ENCODE data around the gene PTAFR. TPM values are rescaled to one million over a fixed set of nuclear protein-coding genes. Genes with fewer than 3 reads are reported as not detected.

The PTAFR gene
- total RNA-seq, 1 experiment from 2014 or later: 2.6 TPM

GRCh38 chr1:28112388-28113241 lies 63.9 kb downstream of the PTAFR start (continued):
- TF ChIP-seq KAT7 (CRISPR knock-in tag; IDR thresholded peaks at IDR 0.05; ENCODE audit: borderline replicate concordance): no peak
- TF ChIP-seq OVOL2 (CRISPR knock-in tag; IDR thresholded peaks at IDR 0.05; ENCODE audit: borderline replicate concordance): no peak
- TF ChIP-seq ATF6 (CRISPR knock-in tag; IDR thresholded peaks at IDR 0.05): no peak
- no peak for TF ChIP-seq NFE2L1 (CRISPR knock-in tag; IDR thresholded peaks at IDR 0.05)
- no peak for TF ChIP-seq MYBL2 (CRISPR knock-in tag; IDR thresholded peaks at IDR 0.05)
- TF ChIP-seq EMX1 (CRISPR knock-in tag; IDR thresholded peaks at IDR 0.05): no peak
- no peak for TF ChIP-seq IRF1 (CRISPR knock-in tag; IDR thresholded peaks at IDR 0.05)
- no peak for TF ChIP-seq NR2C2 (CRISPR knock-in tag; IDR thresholded peaks at IDR 0.05)
- no peak for TF ChIP-seq CREB1 (CRISPR knock-in tag; IDR thresholded peaks at IDR 0.05)
- TF ChIP-seq, protein P1, sequence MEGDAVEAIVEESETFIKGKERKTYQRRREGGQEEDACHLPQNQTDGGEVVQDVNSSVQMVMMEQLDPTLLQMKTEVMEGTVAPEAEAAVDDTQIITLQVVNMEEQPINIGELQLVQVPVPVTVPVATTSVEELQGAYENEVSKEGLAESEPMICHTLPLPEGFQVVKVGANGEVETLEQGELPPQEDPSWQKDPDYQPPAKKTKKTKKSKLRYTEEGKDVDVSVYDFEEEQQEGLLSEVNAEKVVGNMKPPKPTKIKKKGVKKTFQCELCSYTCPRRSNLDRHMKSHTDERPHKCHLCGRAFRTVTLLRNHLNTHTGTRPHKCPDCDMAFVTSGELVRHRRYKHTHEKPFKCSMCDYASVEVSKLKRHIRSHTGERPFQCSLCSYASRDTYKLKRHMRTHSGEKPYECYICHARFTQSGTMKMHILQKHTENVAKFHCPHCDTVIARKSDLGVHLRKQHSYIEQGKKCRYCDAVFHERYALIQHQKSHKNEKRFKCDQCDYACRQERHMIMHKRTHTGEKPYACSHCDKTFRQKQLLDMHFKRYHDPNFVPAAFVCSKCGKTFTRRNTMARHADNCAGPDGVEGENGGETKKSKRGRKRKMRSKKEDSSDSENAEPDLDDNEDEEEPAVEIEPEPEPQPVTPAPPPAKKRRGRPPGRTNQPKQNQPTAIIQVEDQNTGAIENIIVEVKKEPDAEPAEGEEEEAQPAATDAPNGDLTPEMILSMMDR (IDR thresholded peaks at IDR 0.05): no peak
- TF ChIP-seq USF1 (CRISPR knock-in tag; IDR thresholded peaks at IDR 0.05): no peak
- no peak for TF ChIP-seq ELF4 (CRISPR knock-in tag; IDR thresholded peaks at IDR 0.05; ENCODE audit: low read depth)

DNA sequence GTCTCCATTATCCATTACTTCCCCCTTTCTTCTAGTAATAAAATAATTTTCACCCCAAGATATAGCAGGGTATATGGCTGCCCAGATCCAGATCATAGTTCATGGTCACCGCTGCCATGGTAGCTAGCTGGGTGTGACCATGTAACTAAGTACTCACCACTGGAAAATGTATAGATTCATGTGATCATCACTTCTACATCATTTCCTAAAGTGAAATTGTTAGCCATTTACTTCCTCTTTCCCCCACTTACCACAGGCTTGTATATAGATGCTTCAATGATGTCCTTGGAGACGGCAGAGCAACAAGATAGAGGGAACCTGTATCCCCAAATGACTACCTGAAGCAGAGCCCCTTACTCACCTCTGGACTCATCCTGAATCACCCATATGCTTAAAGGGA lies 65.3 kb downstream of the PTAFR start:
- CTCF ChIA-PET: interaction anchor here (1.4 to 4.1 kb wide), 2 partner anchors 20 to 85 kb away, joined by 5 to 30 read pairs; no protein-coding TSS in a partner anchor
- TF ChIP-seq CREB1 (CRISPR knock-in tag; IDR thresholded peaks at IDR 0.05): no peak
- no peak for TF ChIP-seq CBFB (CRISPR knock-in tag; IDR thresholded peaks at IDR 0.05; ENCODE audit: low read depth)
- TF ChIP-seq, protein P2, sequence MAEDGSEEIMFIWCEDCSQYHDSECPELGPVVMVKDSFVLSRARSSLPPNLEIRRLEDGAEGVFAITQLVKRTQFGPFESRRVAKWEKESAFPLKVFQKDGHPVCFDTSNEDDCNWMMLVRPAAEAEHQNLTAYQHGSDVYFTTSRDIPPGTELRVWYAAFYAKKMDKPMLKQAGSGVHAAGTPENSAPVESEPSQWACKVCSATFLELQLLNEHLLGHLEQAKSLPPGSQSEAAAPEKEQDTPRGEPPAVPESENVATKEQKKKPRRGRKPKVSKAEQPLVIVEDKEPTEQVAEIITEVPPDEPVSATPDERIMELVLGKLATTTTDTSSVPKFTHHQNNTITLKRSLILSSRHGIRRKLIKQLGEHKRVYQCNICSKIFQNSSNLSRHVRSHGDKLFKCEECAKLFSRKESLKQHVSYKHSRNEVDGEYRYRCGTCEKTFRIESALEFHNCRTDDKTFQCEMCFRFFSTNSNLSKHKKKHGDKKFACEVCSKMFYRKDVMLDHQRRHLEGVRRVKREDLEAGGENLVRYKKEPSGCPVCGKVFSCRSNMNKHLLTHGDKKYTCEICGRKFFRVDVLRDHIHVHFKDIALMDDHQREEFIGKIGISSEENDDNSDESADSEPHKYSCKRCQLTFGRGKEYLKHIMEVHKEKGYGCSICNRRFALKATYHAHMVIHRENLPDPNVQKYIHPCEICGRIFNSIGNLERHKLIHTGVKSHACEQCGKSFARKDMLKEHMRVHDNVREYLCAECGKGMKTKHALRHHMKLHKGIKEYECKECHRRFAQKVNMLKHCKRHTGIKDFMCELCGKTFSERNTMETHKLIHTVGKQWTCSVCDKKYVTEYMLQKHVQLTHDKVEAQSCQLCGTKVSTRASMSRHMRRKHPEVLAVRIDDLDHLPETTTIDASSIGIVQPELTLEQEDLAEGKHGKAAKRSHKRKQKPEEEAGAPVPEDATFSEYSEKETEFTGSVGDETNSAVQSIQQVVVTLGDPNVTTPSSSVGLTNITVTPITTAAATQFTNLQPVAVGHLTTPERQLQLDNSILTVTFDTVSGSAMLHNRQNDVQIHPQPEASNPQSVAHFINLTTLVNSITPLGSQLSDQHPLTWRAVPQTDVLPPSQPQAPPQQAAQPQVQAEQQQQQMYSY (CRISPR knock-in tag; IDR thresholded peaks at IDR 0.05): no peak
- TF ChIP-seq TEAD1 (CRISPR knock-in tag; IDR thresholded peaks at IDR 0.05): no peak
- TF ChIP-seq, protein P3, sequence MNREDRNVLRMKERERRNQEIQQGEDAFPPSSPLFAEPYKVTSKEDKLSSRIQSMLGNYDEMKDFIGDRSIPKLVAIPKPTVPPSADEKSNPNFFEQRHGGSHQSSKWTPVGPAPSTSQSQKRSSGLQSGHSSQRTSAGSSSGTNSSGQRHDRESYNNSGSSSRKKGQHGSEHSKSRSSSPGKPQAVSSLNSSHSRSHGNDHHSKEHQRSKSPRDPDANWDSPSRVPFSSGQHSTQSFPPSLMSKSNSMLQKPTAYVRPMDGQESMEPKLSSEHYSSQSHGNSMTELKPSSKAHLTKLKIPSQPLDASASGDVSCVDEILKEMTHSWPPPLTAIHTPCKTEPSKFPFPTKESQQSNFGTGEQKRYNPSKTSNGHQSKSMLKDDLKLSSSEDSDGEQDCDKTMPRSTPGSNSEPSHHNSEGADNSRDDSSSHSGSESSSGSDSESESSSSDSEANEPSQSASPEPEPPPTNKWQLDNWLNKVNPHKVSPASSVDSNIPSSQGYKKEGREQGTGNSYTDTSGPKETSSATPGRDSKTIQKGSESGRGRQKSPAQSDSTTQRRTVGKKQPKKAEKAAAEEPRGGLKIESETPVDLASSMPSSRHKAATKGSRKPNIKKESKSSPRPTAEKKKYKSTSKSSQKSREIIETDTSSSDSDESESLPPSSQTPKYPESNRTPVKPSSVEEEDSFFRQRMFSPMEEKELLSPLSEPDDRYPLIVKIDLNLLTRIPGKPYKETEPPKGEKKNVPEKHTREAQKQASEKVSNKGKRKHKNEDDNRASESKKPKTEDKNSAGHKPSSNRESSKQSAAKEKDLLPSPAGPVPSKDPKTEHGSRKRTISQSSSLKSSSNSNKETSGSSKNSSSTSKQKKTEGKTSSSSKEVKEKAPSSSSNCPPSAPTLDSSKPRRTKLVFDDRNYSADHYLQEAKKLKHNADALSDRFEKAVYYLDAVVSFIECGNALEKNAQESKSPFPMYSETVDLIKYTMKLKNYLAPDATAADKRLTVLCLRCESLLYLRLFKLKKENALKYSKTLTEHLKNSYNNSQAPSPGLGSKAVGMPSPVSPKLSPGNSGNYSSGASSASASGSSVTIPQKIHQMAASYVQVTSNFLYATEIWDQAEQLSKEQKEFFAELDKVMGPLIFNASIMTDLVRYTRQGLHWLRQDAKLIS (CRISPR knock-in tag; IDR thresholded peaks at IDR 0.05; ENCODE audit: borderline replicate concordance): no peak
- no peak for TF ChIP-seq E2F4 (CRISPR knock-in tag; IDR thresholded peaks at IDR 0.05; ENCODE audit: borderline replicate concordance, low read depth)
- no peak for TF ChIP-seq ZNF396 (CRISPR knock-in tag; IDR thresholded peaks at IDR 0.05; ENCODE audit: borderline replicate concordance)
- TF ChIP-seq ZNF671 (CRISPR knock-in tag; IDR thresholded peaks at IDR 0.05): no peak
- TF ChIP-seq PREB (CRISPR knock-in tag; IDR thresholded peaks at IDR 0.05; ENCODE audit: borderline replicate concordance): no peak

More for the DNA sequence above, 65.3 kb downstream of the PTAFR start:
- DNase-seq (ENCODE audit: low spot score) (no peak), ATAC-seq (no peak)
- H3K36me3 Mint-ChIP-seq: no peaks in the 10 kb centered on the region
- no peaks in the 10 kb centered on the region for H3K4me1 Mint-ChIP-seq
- peaks cover 4% of the 10 kb centered on the region; the same call in 1 of the 2 replicates for H3K9me3 Mint-ChIP-seq
- H3K27me3 Mint-ChIP-seq (ENCODE audit: low read depth): no peaks in the 10 kb centered on the region
- no peak overlapping the region for H3K27ac Mint-ChIP-seq
- POLR2A ChIA-PET: interaction anchor here (0.5 kb wide), 1 partner anchor 104 kb away, joined by 3 read pairs; no protein-coding TSS in a partner anchor
- no peak overlapping the region for H3K4me3 Mint-ChIP-seq

Data from WTC11 (cell line).